H1 (cell line): ENCODE data around the gene EZH2. TPM values are rescaled to one million over a fixed set of nuclear protein-coding genes. Genes with fewer than 3 reads are reported as not detected.

Experiments
- POLR2A ChIP-seq, 2 experiments: IDR thresholded peaks; 1 replicate in 1 of 2; 2 replicates in 1 of 2; pipeline ENCODE4 v1.6.1; 2011; ENCODE audit warnings: low read depth in 2 of 2, low read length in 2 of 2, mild to moderate bottlenecking in 2 of 2; ENCODE audit errors: control extremely low read depth in 1 of 2
- TAF7 ChIP-seq: optimal IDR thresholded peaks from 2 replicates; pipeline ENCODE3; 2011; ENCODE audit warnings: low read depth, mild to moderate bottlenecking, inconsistent platforms, low read length, moderate library complexity, borderline replicate concordance
- polyA plus RNA-seq, 7 experiments: library from polyadenylated mRNA; depleted of rRNA in 3 of 7; stranded (reverse) in 5 of 7; unstranded in 2 of 7; fragments of >200 nt in 5 of 7; fragments of 200-250 nt in 2 of 7; gene quantifications; 1 replicate in 5 of 7; 2 replicates in 1 of 7; 4 replicates in 1 of 7; pipeline versions ENCODE4 v1.2.1 to v1.2.3, GENCODE V29; 2011 to 2013; ENCODE audit warnings: missing spikeins in 2 of 7, mixed read lengths in 2 of 7
- total RNA-seq: library from RNA; stranded (reverse); fragmentation: NEBNext Ultra II Directional; extraction: Animal tissue kit (Norgen Biotek cat#: 25700); gene quantifications from 2 replicates; pipeline ENCODE4 v1.2.1, GENCODE V29; 2021
- TF ChIP-seq, protein P1 (sequence below): fragments of 300-600 bp; sonication (generic); IDR thresholded peaks from 2 replicates; pipeline ENCODE4 v1.7.1; 2012; ENCODE audit warnings: low read length, moderate library complexity, mild to moderate bottlenecking, inconsistent platforms; ENCODE audit not compliant: insufficient replicate concordance

The EZH2 gene
- total and polyA plus RNA-seq, 2 of the 8 experiments (the other 6 are each of a cell fraction or from before 2014, with no cell fraction given) = 28.9 to 49.0 TPM

GRCh38 chr7:148835854-148836253 is 48.2 kb downstream of the EZH2 start (continued):
- no peak for TF ChIP-seq POLR2A (IDR thresholded peaks at IDR 0.05; ENCODE audit: control extremely low read depth in 1 of 2, low read depth in 2 of 2, low read length in 2 of 2)
- TF ChIP-seq TAF7 = no peak
- TF ChIP-seq, protein P1, sequence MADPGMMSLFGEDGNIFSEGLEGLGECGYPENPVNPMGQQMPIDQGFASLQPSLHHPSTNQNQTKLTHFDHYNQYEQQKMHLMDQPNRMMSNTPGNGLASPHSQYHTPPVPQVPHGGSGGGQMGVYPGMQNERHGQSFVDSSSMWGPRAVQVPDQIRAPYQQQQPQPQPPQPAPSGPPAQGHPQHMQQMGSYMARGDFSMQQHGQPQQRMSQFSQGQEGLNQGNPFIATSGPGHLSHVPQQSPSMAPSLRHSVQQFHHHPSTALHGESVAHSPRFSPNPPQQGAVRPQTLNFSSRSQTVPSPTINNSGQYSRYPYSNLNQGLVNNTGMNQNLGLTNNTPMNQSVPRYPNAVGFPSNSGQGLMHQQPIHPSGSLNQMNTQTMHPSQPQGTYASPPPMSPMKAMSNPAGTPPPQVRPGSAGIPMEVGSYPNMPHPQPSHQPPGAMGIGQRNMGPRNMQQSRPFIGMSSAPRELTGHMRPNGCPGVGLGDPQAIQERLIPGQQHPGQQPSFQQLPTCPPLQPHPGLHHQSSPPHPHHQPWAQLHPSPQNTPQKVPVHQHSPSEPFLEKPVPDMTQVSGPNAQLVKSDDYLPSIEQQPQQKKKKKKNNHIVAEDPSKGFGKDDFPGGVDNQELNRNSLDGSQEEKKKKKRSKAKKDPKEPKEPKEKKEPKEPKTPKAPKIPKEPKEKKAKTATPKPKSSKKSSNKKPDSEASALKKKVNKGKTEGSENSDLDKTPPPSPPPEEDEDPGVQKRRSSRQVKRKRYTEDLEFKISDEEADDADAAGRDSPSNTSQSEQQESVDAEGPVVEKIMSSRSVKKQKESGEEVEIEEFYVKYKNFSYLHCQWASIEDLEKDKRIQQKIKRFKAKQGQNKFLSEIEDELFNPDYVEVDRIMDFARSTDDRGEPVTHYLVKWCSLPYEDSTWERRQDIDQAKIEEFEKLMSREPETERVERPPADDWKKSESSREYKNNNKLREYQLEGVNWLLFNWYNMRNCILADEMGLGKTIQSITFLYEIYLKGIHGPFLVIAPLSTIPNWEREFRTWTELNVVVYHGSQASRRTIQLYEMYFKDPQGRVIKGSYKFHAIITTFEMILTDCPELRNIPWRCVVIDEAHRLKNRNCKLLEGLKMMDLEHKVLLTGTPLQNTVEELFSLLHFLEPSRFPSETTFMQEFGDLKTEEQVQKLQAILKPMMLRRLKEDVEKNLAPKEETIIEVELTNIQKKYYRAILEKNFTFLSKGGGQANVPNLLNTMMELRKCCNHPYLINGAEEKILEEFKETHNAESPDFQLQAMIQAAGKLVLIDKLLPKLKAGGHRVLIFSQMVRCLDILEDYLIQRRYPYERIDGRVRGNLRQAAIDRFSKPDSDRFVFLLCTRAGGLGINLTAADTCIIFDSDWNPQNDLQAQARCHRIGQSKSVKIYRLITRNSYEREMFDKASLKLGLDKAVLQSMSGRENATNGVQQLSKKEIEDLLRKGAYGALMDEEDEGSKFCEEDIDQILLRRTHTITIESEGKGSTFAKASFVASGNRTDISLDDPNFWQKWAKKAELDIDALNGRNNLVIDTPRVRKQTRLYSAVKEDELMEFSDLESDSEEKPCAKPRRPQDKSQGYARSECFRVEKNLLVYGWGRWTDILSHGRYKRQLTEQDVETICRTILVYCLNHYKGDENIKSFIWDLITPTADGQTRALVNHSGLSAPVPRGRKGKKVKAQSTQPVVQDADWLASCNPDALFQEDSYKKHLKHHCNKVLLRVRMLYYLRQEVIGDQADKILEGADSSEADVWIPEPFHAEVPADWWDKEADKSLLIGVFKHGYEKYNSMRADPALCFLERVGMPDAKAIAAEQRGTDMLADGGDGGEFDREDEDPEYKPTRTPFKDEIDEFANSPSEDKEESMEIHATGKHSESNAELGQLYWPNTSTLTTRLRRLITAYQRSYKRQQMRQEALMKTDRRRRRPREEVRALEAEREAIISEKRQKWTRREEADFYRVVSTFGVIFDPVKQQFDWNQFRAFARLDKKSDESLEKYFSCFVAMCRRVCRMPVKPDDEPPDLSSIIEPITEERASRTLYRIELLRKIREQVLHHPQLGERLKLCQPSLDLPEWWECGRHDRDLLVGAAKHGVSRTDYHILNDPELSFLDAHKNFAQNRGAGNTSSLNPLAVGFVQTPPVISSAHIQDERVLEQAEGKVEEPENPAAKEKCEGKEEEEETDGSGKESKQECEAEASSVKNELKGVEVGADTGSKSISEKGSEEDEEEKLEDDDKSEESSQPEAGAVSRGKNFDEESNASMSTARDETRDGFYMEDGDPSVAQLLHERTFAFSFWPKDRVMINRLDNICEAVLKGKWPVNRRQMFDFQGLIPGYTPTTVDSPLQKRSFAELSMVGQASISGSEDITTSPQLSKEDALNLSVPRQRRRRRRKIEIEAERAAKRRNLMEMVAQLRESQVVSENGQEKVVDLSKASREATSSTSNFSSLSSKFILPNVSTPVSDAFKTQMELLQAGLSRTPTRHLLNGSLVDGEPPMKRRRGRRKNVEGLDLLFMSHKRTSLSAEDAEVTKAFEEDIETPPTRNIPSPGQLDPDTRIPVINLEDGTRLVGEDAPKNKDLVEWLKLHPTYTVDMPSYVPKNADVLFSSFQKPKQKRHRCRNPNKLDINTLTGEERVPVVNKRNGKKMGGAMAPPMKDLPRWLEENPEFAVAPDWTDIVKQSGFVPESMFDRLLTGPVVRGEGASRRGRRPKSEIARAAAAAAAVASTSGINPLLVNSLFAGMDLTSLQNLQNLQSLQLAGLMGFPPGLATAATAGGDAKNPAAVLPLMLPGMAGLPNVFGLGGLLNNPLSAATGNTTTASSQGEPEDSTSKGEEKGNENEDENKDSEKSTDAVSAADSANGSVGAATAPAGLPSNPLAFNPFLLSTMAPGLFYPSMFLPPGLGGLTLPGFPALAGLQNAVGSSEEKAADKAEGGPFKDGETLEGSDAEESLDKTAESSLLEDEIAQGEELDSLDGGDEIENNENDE = no peak
